HL-60 (cell line): ENCODE measurements around the gene JAG1.

ENCODE experiments used
- DNase-seq, 2 experiments: peaks; one replicate each; pipeline ENCODE4 v3.0.0-alpha.2; 2010 to 2020; ENCODE audit warnings: low read depth in 1 of 2, low spot score in 1 of 2
- H3K27ac ChIP-seq: fragments of 250-450 bp; sonication (Bioruptor Pico); replicated peaks from 2 replicates; pipeline ENCODE4 v1.5.1; 2020; ENCODE audit warnings: mild to moderate bottlenecking, moderate library complexity
- H3K27me3 ChIP-seq: fragments of 250-450 bp; sonication (Bioruptor Pico); 2 replicates; pipeline ENCODE4 v1.5.1; 2021; ENCODE audit warnings: mild to moderate bottlenecking, moderate library complexity; ENCODE audit not compliant: insufficient read depth, poor library complexity, severe bottlenecking
- H3K4me3 ChIP-seq: replicated peaks from 2 replicates; pipeline ENCODE4 v1.5.1; 2011; ENCODE audit warnings: mild to moderate bottlenecking, control low read depth, low read length; ENCODE audit not compliant: insufficient read depth
- CTCF ChIP-seq: IDR thresholded peaks from one replicate; pipeline ENCODE4 v1.5.1; 2011; ENCODE audit warnings: low read length, control low read depth, inconsistent platforms; ENCODE audit not compliant: insufficient read depth
- GABPA ChIP-seq: IDR thresholded peaks from 2 replicates; pipeline ENCODE4 v1.6.1; 2012; ENCODE audit warnings: low read depth
- POLR2AphosphoS5 ChIP-seq: IDR thresholded peaks from 2 replicates; pipeline ENCODE4 v1.6.1; 2012; ENCODE audit warnings: low read depth
- REST ChIP-seq: IDR thresholded peaks from 2 replicates; pipeline ENCODE4 v1.6.1; 2012; ENCODE audit warnings: low read depth; ENCODE audit not compliant: insufficient replicate concordance
- SPI1 ChIP-seq: IDR thresholded peaks from 2 replicates; pipeline ENCODE4 v1.6.1; 2012; ENCODE audit warnings: low read depth, mild to moderate bottlenecking, borderline replicate concordance

The JAG1 gene

GRCh38 chr20:10661261-10661660, 12.5 kb downstream of the JAG1 start:
- DNase-seq = no peak
- no peak overlapping the region for H3K27ac ChIP-seq

GRCh38 chr20:10660661-10661060, 13.1 kb downstream of the JAG1 start:
- Histone ChIP-seq H3K27me3 (no peaks in the 10 kb centered on the region), H3K4me3 (no peak overlapping the region), H3K27ac (no peak overlapping the region)
- TF ChIP-seq SPI1 = no peak
- TF ChIP-seq GABPA = no peak
- TF ChIP-seq POLR2AphosphoS5 = no peak
- TF ChIP-seq CTCF = no peak
- TF ChIP-seq REST = no peak
- DNase-seq = no peak

More at GRCh38 chr20:10661261-10661660, 12.5 kb downstream of the JAG1 start:
- TF ChIP-seq CTCF (no peak), GABPA (no peak), SPI1 (no peak), POLR2AphosphoS5 (no peak), REST (no peak)
- Histone ChIP-seq H3K4me3 (no peak overlapping the region), H3K27me3 (no peaks in the 10 kb centered on the region)

GRCh38 chr20:10659651-10660601, 13.9 kb downstream of the JAG1 start:
- H3K4me3 ChIP-seq = no peak overlapping the region
- TF ChIP-seq POLR2AphosphoS5 (no peak), REST (no peak), GABPA (no peak), SPI1 (no peak), CTCF (no peak)
- H3K27ac ChIP-seq = no peak overlapping the region
- DNase-seq = no peak
- H3K27me3 ChIP-seq = no peaks in the 10 kb centered on the region
